GM12874 (cell line): ENCODE results near the gene S100A10.

Source experiments
- TF ChIP-seq, protein P1 (sequence below): IDR thresholded peaks from 2 replicates; pipeline ENCODE4 v1.5.1; 2011; ENCODE audit warnings: low read depth, mild to moderate bottlenecking, control low read depth, low read length, moderate library complexity; ENCODE audit not compliant: insufficient read depth

S100A10 gene

DNA sequence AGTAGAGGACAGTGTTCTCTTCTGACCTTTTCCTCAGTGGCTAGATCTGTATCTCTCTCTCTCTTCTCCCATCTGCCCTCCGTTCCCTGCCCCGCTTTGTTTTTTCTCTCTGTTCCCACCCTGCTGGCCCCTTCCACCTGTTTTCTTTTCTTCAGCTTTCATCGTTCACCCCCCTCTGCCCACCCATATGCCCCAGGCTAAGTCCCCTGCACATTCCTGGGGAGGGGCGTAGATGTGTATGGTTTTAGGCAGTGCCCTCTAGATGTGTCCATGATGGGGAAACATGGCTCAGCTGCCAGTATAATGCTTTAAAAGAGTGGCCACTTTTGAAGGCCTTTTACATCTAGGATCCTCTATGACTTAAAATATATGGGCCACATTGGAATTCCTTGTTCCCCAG, 29.6 kb upstream of the S100A10 start:
- TF ChIP-seq, protein P1, sequence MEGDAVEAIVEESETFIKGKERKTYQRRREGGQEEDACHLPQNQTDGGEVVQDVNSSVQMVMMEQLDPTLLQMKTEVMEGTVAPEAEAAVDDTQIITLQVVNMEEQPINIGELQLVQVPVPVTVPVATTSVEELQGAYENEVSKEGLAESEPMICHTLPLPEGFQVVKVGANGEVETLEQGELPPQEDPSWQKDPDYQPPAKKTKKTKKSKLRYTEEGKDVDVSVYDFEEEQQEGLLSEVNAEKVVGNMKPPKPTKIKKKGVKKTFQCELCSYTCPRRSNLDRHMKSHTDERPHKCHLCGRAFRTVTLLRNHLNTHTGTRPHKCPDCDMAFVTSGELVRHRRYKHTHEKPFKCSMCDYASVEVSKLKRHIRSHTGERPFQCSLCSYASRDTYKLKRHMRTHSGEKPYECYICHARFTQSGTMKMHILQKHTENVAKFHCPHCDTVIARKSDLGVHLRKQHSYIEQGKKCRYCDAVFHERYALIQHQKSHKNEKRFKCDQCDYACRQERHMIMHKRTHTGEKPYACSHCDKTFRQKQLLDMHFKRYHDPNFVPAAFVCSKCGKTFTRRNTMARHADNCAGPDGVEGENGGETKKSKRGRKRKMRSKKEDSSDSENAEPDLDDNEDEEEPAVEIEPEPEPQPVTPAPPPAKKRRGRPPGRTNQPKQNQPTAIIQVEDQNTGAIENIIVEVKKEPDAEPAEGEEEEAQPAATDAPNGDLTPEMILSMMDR = no peak

DNA sequence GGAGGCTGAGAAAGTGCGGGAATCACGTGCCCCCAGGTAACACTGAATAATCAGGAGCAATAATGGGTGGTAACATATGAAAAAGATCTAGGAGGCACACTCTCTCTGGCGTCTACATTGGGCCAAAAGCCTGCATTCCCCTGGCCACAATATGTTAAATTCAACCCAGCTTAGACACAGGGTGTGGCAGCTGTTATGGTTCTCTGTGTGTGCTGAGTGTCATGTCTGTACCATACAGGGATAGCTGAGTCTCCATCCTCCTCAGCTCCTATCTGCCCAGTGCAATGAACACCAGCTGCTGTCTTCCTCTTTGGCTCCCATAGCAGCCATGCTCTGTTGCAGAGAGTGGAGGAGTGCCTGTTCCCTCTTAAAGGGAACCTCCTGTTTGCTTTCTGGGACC, 28.8 kb upstream of the S100A10 start:
- TF ChIP-seq, protein P1 = no peak

DNA sequence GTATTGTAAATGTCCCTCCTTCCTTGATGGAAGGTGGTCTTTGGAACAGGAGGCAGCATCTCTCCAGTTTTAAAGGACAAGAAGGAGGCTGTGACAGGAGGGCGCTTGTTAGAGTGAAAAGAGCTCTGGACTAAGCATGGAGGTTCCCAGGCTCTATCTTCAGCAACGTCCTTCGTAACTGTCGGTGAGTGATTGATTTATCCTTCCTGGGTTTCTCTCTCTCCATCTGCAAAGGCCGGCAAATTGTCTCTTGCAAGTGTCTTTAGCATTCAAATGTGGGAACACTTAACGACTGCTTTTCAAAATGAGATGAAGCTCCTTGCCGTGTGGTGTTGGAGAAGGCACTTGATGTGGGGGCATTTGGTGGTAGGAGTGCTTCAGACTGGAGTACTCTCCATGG, 27.9 kb upstream of the S100A10 start:
- TF ChIP-seq, protein P1 = no peak

DNA sequence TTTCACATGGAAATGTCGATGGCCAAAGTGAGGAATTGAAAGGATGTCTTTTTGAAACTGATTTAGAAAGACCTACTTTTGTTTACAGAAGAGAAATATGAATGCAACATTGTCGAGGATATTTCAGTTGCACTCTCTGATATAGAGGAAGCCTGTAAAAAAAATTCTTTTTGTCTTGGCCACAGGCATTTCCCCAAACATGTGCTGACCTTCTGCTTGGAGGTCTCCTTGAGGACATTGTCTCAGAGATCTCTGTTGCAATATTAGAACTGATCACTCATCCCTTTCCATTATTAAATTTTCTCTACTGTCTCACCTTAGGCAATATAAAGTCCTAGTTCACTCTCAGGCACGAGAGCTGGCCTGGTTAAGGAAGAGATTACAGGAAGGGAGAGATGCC, 27.2 kb upstream of the S100A10 start:
- TF ChIP-seq, protein P1 = no peak

DNA sequence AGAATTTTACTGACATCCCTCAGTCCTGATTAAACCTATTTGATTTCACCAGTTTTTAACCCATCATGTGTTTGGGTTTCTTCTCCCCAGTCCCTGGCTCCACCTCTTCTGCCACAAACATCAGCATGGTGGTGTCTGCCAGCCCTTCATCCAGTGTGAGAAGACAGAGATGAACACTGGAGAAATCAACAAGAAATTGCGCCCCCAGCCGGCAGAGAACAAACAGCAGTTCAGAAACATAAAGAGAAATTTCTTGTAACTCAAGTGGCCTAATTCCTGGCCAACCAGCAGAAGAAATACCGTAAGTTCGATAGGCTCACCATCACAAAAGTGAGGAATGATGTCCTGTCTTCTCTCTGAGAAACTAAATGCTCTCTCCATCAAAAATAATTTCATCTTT, 24.9 kb upstream of the S100A10 start:
- TF ChIP-seq, protein P1 = peak; percentile 32; the same call in 1 of the 2 replicates

DNA sequence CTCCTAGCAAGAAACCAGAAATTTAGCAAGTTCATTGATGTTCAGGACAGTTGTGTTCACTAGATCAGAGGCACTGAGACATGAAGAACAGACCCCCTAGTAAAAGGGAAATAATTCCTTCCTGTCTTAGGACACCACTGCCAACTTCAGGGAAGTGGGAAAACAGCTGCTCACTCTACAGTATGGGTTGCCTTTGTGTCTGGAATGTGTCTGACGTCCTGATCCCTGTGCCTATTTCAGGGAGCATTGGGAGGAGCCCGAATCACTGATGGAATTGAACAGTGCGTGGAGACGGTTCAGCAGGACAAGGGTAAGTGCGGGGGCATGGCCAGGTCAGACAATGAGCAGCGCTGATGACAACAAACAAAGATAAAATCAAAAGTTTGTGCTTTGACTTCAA, 22.1 kb upstream of the S100A10 start:
- TF ChIP-seq, protein P1 = no peak

DNA sequence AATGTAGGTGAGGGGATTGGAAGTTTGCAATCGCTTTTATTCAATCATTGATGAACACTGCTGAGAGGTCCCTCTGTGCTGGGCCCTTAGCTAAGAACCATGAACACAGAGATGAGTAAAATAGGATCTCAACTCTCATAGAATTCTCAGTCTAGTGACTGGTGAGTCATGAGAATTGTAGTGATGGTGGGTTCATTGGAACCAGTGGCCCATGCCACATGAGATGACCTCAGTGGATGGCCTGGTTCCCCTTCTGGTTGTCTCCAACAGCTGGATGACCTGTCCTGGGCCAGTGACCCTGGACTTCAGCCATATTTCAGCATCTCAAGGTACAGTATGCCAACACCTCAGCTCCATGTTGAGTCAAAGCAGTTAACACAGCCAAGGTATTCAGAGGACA, 21.3 kb upstream of the S100A10 start:
- TF ChIP-seq, protein P1 = no peak
